ENCODE results near the gene FBXO28. TPM values are rescaled to one million over a fixed set of nuclear protein-coding genes. Genes with fewer than 3 reads are reported as not detected.
A peak's percentile ranks its signal among the peaks of the same experiment; 100 is the strongest.

Gene FBXO28
- total RNA-seq = 23.2 and 33.9 TPM in 2 replicates

DNA sequence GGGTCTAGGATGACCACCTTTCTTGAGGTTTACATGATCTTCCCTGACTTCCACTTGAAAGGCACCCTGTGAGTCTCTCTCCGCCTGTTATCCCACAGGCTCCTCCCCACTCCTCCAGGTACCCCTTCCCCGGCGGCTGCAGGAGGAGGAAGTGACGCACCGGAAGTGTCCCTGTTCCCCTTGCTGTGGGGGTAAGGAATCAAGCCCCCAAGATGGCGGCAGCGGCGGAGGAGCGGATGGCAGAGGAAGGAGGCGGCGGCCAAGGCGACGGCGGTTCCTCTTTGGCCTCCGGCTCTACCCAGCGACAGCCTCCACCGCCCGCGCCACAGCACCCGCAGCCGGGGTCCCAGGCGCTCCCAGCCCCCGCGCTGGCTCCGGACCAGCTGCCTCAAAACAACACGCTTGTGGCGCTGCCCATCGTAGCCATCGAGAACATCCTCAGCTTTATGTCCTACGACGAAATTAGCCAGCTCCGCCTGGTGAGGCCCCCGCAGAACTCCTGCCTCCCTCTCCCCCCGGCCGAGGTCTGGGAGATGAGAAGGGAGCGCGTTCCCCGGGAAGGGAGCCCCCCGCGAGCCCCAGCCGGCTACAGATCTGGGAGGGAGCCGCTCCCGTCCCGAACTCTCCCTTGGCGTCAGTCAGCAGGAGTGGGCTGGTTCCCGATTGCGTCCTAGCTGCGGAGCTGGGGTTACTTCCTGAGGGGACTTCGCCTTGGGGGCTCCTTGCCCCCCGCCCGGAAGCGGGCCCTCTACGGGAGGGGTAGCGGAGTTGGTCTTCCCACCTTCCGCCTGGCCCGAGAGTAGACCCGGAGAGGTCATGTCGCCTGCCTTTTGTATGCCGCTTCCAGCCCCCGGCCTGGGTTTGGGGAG lies at the start of gene FBXO28:
Gene FBXO28, plus strand, starts transcription at position 194 of the 869 bp plus-strand sequence. Its CDS starts 19 bp downstream, at position 213.
- TF ChIP-seq, protein P1, sequence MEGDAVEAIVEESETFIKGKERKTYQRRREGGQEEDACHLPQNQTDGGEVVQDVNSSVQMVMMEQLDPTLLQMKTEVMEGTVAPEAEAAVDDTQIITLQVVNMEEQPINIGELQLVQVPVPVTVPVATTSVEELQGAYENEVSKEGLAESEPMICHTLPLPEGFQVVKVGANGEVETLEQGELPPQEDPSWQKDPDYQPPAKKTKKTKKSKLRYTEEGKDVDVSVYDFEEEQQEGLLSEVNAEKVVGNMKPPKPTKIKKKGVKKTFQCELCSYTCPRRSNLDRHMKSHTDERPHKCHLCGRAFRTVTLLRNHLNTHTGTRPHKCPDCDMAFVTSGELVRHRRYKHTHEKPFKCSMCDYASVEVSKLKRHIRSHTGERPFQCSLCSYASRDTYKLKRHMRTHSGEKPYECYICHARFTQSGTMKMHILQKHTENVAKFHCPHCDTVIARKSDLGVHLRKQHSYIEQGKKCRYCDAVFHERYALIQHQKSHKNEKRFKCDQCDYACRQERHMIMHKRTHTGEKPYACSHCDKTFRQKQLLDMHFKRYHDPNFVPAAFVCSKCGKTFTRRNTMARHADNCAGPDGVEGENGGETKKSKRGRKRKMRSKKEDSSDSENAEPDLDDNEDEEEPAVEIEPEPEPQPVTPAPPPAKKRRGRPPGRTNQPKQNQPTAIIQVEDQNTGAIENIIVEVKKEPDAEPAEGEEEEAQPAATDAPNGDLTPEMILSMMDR (conservative IDR thresholded peaks at IDR 0.05; ENCODE audit: low read depth, low read length) = no peak

GRCh38 chr1:224064150-224064549 lies 49.8 kb upstream of the FBXO28 start:
- TF ChIP-seq, protein P1 (conservative IDR thresholded peaks at IDR 0.05; ENCODE audit: low read depth, low read length) = no peak
- H3K4me3 ChIP-seq (ENCODE audit: low read depth, low read length) = no peak overlapping the region
- no peak for DNase-seq (ENCODE audit: low read depth)

More for the DNA sequence above, at the start of gene FBXO28:
- H3K4me3 ChIP-seq (ENCODE audit: low read depth, low read length) = peak within 1 kb of the TSS; percentile 96
- peak; percentile 59 for DNase-seq (ENCODE audit: low read depth)

- no peak for DNase-seq (ENCODE audit: low read depth)
- no peak overlapping the region for H3K4me3 ChIP-seq (ENCODE audit: low read depth, low read length)
- TF ChIP-seq, protein P1 (conservative IDR thresholded peaks at IDR 0.05; ENCODE audit: low read depth, low read length) = no peak
Measured at GRCh38 chr1:224065455-224065854, 48.5 kb upstream of the FBXO28 start.

DNA sequence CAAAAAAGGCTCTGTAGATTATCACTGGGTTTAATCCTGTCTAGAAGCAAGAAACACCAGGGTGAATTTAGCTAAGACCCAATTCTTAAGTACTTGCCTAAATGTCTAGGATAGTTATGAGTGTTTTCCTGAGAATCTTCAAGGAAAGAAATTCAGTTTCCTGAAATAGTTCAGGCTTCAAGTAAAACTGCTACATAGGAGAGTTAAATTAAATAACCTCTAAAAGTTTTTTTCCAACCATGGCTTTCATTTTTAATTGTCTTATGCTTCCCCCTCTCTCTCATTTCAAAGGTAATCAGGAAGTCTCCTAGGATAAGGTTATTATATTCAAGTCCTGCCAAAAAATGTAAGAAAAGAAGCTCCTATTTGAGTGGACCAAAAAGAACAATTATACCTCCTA lies 46.7 kb upstream of the FBXO28 start:
- no peak overlapping the region for H3K4me3 ChIP-seq (ENCODE audit: low read depth, low read length)
- TF ChIP-seq, protein P1 (conservative IDR thresholded peaks at IDR 0.05; ENCODE audit: low read depth, low read length) = no peak
- no peak for DNase-seq (ENCODE audit: low read depth)

DNA sequence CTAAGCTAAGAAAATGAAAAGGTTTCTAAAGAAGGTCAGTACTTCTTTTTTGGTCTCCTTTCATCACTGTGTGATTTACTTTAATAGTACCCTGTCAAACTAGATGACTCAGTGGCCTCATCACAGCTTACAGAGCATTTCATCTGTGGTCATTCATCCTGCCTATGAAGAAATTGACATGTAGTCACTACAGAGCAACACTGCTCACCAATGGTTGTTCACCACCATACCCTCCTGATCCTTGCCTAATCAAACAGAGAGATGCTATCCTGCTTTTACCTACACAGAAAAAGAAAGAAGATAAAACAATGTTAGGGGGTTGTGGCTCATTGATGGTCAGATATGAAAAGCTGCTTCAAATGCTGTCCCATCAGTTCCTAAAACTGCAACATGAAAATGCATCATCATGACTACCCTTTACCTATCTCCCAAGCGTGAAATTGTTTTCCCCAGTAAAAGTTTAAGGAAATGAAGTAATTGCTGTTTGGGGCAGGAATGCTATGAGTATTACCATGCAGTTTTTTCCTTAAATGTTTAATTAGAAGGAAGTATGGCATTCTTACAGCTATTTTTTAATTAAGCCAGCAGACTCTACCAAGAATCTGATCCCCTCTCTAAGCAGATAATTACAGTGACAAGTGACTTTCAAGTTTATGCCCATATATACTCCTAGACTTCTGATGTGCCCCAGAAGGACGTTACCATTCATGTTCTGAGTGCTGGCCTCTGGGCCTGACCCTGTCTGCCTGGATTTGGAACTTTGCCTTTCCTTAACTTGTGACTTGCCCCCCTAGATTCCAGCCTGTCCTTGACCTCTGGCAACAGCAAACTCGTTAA lies 46.1 kb upstream of the FBXO28 start:
- H3K4me3 ChIP-seq (ENCODE audit: low read depth, low read length) = no peak overlapping the region
- TF ChIP-seq, protein P1 (conservative IDR thresholded peaks at IDR 0.05; ENCODE audit: low read depth, low read length) = no peak
- DNase-seq (ENCODE audit: low read depth) = peak; percentile 67

DNA sequence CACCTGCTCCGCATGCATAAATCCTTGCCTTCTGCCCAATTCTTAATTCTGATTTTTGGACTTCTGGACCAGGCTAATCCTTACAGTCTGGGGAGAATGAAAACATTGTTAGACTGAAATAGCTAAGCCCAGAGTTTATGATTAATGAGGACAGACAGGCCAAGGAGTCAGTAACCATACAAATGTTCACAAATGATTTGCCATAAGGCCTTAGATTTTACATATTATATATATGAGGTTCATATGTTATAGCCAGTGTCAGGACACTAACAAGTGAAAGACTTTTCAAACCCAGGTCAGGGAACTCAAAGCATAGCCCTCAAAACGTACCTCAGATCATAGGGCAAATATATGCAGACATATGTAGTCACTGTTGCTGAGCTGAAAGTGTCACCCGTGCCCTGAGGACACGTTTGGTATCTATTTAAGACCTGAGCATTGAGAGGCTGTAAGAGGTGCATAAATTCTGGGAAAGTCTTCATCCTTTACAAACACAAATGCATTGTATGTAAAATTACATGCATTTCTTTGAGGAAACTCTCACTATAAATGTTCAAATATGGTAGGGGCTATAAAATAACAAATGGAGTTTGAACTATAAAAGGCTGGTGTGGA lies 45.3 kb upstream of the FBXO28 start:
- TF ChIP-seq, protein P1 (conservative IDR thresholded peaks at IDR 0.05; ENCODE audit: low read depth, low read length) = no peak
- H3K4me3 ChIP-seq (ENCODE audit: low read depth, low read length) = no peak overlapping the region
- no peak for DNase-seq (ENCODE audit: low read depth)

All from epithelial cell of proximal tubule (primary cell).